ENCODE results near the gene CDKN1B.

CDKN1B gene

DNA sequence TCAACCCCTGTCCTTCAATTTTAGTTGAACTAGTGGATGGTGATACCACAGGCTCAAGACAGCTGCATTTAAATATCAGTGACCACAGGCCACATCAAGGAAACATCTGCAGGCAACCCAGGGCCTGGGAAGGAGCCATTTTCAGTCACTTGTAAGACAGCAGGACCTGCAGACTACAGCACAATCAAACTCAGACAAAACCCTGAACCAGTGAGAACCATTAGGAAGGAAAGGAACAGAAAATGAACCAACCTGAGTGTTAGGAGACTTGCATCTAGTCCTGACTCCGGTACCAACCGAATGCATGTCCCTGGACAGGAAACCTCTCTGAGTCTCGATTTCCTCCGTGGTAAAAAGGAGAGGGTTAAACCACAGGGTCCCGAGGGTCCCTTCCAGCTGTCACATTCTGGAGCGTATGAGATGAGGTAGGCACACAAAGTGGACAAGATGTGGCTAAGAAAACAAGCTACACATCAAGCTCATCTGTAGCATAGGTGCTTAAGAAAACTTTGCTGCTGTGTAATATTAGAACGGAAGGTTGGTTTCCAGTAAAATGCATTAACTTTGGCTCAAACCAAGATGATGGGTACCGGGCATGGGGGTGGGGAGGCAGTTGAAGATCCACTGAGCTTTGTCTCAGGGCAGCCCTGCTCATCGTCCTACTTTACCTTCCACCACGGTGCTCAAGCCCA is 1.6 kb upstream of the CDKN1B start:
- Histone ChIP-seq H3K4me3 (ENCODE audit: low read depth, low read length) (peak overlapping the region; percentile 92), H3K4me1 (peaks cover 10% of the 10 kb centered on the region; the same call in 1 of the 2 replicates), H3K36me3 (peaks cover 16% of the 10 kb centered on the region), H3K27me3 (no peaks in the 10 kb centered on the region), H3K9me3 (no peaks in the 10 kb centered on the region)
- TF ChIP-seq, protein P1, sequence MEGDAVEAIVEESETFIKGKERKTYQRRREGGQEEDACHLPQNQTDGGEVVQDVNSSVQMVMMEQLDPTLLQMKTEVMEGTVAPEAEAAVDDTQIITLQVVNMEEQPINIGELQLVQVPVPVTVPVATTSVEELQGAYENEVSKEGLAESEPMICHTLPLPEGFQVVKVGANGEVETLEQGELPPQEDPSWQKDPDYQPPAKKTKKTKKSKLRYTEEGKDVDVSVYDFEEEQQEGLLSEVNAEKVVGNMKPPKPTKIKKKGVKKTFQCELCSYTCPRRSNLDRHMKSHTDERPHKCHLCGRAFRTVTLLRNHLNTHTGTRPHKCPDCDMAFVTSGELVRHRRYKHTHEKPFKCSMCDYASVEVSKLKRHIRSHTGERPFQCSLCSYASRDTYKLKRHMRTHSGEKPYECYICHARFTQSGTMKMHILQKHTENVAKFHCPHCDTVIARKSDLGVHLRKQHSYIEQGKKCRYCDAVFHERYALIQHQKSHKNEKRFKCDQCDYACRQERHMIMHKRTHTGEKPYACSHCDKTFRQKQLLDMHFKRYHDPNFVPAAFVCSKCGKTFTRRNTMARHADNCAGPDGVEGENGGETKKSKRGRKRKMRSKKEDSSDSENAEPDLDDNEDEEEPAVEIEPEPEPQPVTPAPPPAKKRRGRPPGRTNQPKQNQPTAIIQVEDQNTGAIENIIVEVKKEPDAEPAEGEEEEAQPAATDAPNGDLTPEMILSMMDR (IDR thresholded peaks at IDR 0.05; ENCODE audit: low read depth, low read length), result no peak
- DNase-seq, result no peak

DNA sequence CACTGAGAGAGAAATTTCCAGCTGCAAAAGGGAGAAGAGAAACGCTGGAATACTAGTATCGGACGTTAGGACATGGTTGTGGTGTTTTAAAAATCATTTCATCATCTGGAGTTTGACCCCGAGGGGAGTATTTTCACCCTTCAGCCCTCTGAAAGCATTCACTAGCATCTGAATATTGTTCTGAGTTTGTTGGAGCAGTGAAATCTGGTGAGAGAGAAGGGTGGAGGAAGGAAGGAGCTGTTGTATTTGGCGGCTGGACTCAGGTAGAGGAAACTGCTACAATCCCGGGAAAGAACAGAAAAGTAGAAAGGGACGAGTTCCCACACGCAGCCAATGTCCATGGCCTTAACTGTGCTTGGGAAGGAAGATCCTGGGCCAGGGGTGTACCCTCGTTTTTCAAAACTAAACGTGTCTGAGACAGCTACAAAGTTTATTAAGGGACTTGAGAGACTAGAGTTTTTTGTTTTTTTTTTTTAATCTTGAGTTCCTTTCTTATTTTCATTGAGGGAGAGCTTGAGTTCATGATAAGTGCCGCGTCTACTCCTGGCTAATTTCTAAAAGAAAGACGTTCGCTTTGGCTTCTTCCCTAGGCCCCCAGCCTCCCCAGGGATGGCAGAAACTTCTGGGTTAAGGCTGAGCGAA is 896 bp upstream of the CDKN1B start:
- peaks cover 10% of the 10 kb centered on the region; the same call in 1 of the 2 replicates for H3K4me1 ChIP-seq
- no peak for DNase-seq
- peaks cover 21% of the 10 kb centered on the region for H3K36me3 ChIP-seq
- TF ChIP-seq, protein P1 (IDR thresholded peaks at IDR 0.05; ENCODE audit: low read depth, low read length), result no peak
- no peaks in the 10 kb centered on the region for H3K9me3 ChIP-seq
- no peaks in the 10 kb centered on the region for H3K27me3 ChIP-seq
- H3K4me3 ChIP-seq (ENCODE audit: low read depth, low read length), result peak overlapping the region; percentile 92

GRCh38 chr12:12717586-12718380 is 615 bp downstream of the CDKN1B start:
- H3K36me3 ChIP-seq, result peaks cover 36% of the 10 kb centered on the region
- H3K9me3 ChIP-seq, result no peaks in the 10 kb centered on the region
- TF ChIP-seq, protein P1 (IDR thresholded peaks at IDR 0.05; ENCODE audit: low read depth, low read length), result no peak
- peak overlapping the region; percentile 92 for H3K4me3 ChIP-seq (ENCODE audit: low read depth, low read length)
- DNase-seq, result peak; percentile 26
- H3K27me3 ChIP-seq, result no peaks in the 10 kb centered on the region
- peaks cover 10% of the 10 kb centered on the region; the same call in 1 of the 2 replicates for H3K4me1 ChIP-seq

GRCh38 chr12:12718381-12718759 is 1.2 kb downstream of the CDKN1B start:
- Histone ChIP-seq H3K4me1 (peaks cover 10% of the 10 kb centered on the region; the same call in 1 of the 2 replicates), H3K9me3 (no peaks in the 10 kb centered on the region), H3K4me3 (ENCODE audit: low read depth, low read length) (peak overlapping the region; percentile 92), H3K27me3 (no peaks in the 10 kb centered on the region), H3K36me3 (peaks cover 37% of the 10 kb centered on the region)
- TF ChIP-seq, protein P1 (IDR thresholded peaks at IDR 0.05; ENCODE audit: low read depth, low read length), result no peak
- no peak for DNase-seq

DNA sequence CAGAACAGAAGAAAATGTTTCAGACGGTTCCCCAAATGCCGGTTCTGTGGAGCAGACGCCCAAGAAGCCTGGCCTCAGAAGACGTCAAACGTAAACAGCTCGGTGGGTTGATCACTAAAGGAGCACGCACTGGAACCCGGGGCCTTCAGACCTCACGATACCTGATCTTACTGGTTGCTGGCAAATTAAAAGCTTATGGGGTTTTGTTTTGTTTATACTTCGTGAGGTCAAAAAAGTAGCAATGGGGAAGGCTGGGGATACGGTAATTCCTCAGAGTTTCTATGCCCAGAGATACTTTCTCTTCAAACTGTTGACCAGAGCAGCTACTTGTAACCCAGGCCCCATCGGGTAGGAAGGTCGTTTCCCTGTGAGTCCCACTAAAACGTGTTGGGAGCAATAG is 1.7 kb downstream of the CDKN1B start:
- no peaks in the 10 kb centered on the region for H3K27me3 ChIP-seq
- H3K9me3 ChIP-seq, result no peaks in the 10 kb centered on the region
- peak overlapping the region; percentile 92 for H3K4me3 ChIP-seq (ENCODE audit: low read depth, low read length)
- peak; percentile 24 for DNase-seq
- TF ChIP-seq, protein P1 (IDR thresholded peaks at IDR 0.05; ENCODE audit: low read depth, low read length), result no peak
- peaks cover 10% of the 10 kb centered on the region; the same call in 1 of the 2 replicates for H3K4me1 ChIP-seq
- H3K36me3 ChIP-seq, result peaks cover 40% of the 10 kb centered on the region

All from BE2C (cell line).